Skin of body (tissue), 2 donors: Measurements from ENCODE around the gene DNER. TPM values are rescaled to one million over a fixed set of nuclear protein-coding genes. Genes with fewer than 3 reads are reported as not detected.
"Not testable (repeated sequence)": the region's sequence is repeated elsewhere in the genome, so short reads cannot be mapped to it uniquely, and the experiment has no call there.

Experiments used
- DNase-seq: peaks from one replicate; lab custom pipeline; 2025; lab: John Stamatoyannopoulos, UW
- total RNA-seq: library from RNA; depleted of rRNA; stranded (reverse); fragments of >200 nt; gene quantifications from one replicate; pipeline ENCODE4 v1.2.3, GENCODE V29; 2014

The DNER gene
- 3.3 TPM for total RNA-seq

- DNase-seq: no peak
Observed at GRCh38 chr2:229714080-229714735, at the start of gene DNER. TSS of gene DNER (minus strand) at chr2:229714555. CDS start at chr2:229714423, 132 bp downstream.

GRCh38 chr2:229761663-229762062 is 47.3 kb upstream of the DNER start:
- DNase-seq: no peak

- DNase-seq: not testable (repeated sequence)
Observed at GRCh38 chr2:229757462-229757861, 43.1 kb upstream of the DNER start.

GRCh38 chr2:229752970-229753729 is 38.8 kb upstream of the DNER start:
- no peak for DNase-seq

GRCh38 chr2:229749779-229750178 is 35.4 kb upstream of the DNER start:
- DNase-seq: no peak

GRCh38 chr2:229748950-229749349 is 34.6 kb upstream of the DNER start:
- no peak for DNase-seq

GRCh38 chr2:229742691-229743090 is 28.3 kb upstream of the DNER start:
- DNase-seq: not testable (repeated sequence)

GRCh38 chr2:229740279-229740678 is 25.9 kb upstream of the DNER start:
- no peak for DNase-seq

GRCh38 chr2:229738024-229738625 is 23.8 kb upstream of the DNER start:
- no peak for DNase-seq

GRCh38 chr2:229734410-229734809 is 20.1 kb upstream of the DNER start:
- no peak for DNase-seq

- no peak for DNase-seq
Observed at GRCh38 chr2:229733611-229734245, 19.4 kb upstream of the DNER start.

- no peak for DNase-seq
Observed at GRCh38 chr2:229732897-229733296, 18.5 kb upstream of the DNER start.

GRCh38 chr2:229731916-229732315 is 17.6 kb upstream of the DNER start:
- DNase-seq: no peak

- DNase-seq: no peak
Observed at GRCh38 chr2:229731363-229731762, 17.0 kb upstream of the DNER start.

- DNase-seq: no peak
Observed at GRCh38 chr2:229728370-229728769, 14.0 kb upstream of the DNER start.

- no peak for DNase-seq
Observed at GRCh38 chr2:229726643-229727042, 12.3 kb upstream of the DNER start.

GRCh38 chr2:229725716-229726574 is 11.6 kb upstream of the DNER start:
- DNase-seq: no peak

GRCh38 chr2:229723192-229723591 is 8.8 kb upstream of the DNER start:
- DNase-seq: not testable (repeated sequence)

GRCh38 chr2:229719926-229720647 is 5.7 kb upstream of the DNER start:
- no peak for DNase-seq

- no peak for DNase-seq
Observed at GRCh38 chr2:229718057-229718456, 3.7 kb upstream of the DNER start.
